Measurements from ENCODE around the gene CCZ1. TPM values are rescaled to one million over a fixed set of nuclear protein-coding genes. Genes with fewer than 3 reads are reported as not detected.
"Not testable (repeated sequence)": the region's sequence is repeated elsewhere in the genome, so short reads cannot be mapped to it uniquely, and the experiment has no call there.

CCZ1 gene

GRCh38 chr7:5963810-5964209 lies 65.3 kb downstream of the CCZ1 start:
- H2BK5ac ChIP-seq (ENCODE audit: low read length); H3K14ac ChIP-seq (ENCODE audit: low read length); H3K4me2 ChIP-seq (ENCODE audit: insufficient read depth, low read length, poor library complexity, severe bottlenecking); H3K27ac ChIP-seq (replicated peaks; ENCODE audit: low read length); H2BK15ac ChIP-seq (ENCODE audit: low read length); H2BK12ac ChIP-seq (ENCODE audit: low read length); H3K4me1 ChIP-seq (ENCODE audit: control insufficient read depth in 2 of 2, insufficient read depth in 1 of 2, low read depth in 1 of 2, low read length in 2 of 2); H3K9ac ChIP-seq (ENCODE audit: low read depth, low read length, poor library complexity); H3K9me3 ChIP-seq (replicated peaks in 1 of 2; ENCODE audit: control insufficient read depth in 2 of 2, insufficient read depth in 1 of 2, low read depth in 1 of 2, low read length in 2 of 2); H4K8ac ChIP-seq (ENCODE audit: low read depth, low read length); H2BK120ac ChIP-seq (ENCODE audit: low read depth, low read length); H3K23ac ChIP-seq (ENCODE audit: low read depth, low read length, poor library complexity); H2AFZ ChIP-seq (ENCODE audit: low read length); H3K79me1 ChIP-seq (ENCODE audit: low read depth, low read length); H3K27me3 ChIP-seq (ENCODE audit: control insufficient read depth in 3 of 3, insufficient read depth in 3 of 3, low read depth in 1 of 3, low read length in 3 of 3); H4K91ac ChIP-seq (ENCODE audit: low read depth, low read length, poor library complexity); H2AK5ac ChIP-seq (ENCODE audit: low read depth, low read length); H3K4ac ChIP-seq (ENCODE audit: low read length); H3K36me3 ChIP-seq (replicated peaks in 1 of 2; ENCODE audit: control insufficient read depth in 2 of 2, insufficient read depth in 2 of 2, low read length in 2 of 2); H3K18ac ChIP-seq (ENCODE audit: low read length); DNase-seq (ENCODE audit: low spot score); H3K4me3 ChIP-seq (ENCODE audit: low read length in 2 of 2): not testable (repeated sequence)
- WGBS, 2 donors (ENCODE audit: extremely low coverage in 2 of 2, insufficient read length in 2 of 2, insufficient replicate concordance in 1 of 2), result no CpG with 5 or more reads among the region's 7 CpGs

- H3K9ac ChIP-seq (ENCODE audit: low read depth, low read length, poor library complexity); H2BK5ac ChIP-seq (ENCODE audit: low read length); H3K4me3 ChIP-seq (ENCODE audit: low read length in 2 of 2); H2AK5ac ChIP-seq (ENCODE audit: low read depth, low read length); H3K18ac ChIP-seq (ENCODE audit: low read length); H3K14ac ChIP-seq (ENCODE audit: low read length); H3K27me3 ChIP-seq (ENCODE audit: control insufficient read depth in 3 of 3, insufficient read depth in 3 of 3, low read depth in 1 of 3, low read length in 3 of 3); H3K4me1 ChIP-seq (ENCODE audit: control insufficient read depth in 2 of 2, insufficient read depth in 1 of 2, low read depth in 1 of 2, low read length in 2 of 2); H2AFZ ChIP-seq (ENCODE audit: low read length); H3K27ac ChIP-seq (replicated peaks; ENCODE audit: low read length); H2BK120ac ChIP-seq (ENCODE audit: low read depth, low read length); DNase-seq (ENCODE audit: low spot score); H3K23ac ChIP-seq (ENCODE audit: low read depth, low read length, poor library complexity); H3K36me3 ChIP-seq (replicated peaks in 1 of 2; ENCODE audit: control insufficient read depth in 2 of 2, insufficient read depth in 2 of 2, low read length in 2 of 2); H2BK15ac ChIP-seq (ENCODE audit: low read length); H3K79me1 ChIP-seq (ENCODE audit: low read depth, low read length); H4K91ac ChIP-seq (ENCODE audit: low read depth, low read length, poor library complexity); H3K4ac ChIP-seq (ENCODE audit: low read length); H3K9me3 ChIP-seq (replicated peaks in 1 of 2; ENCODE audit: control insufficient read depth in 2 of 2, insufficient read depth in 1 of 2, low read depth in 1 of 2, low read length in 2 of 2); H4K8ac ChIP-seq (ENCODE audit: low read depth, low read length); H2BK12ac ChIP-seq (ENCODE audit: low read length): not testable (repeated sequence)
- H3K4me2 ChIP-seq (ENCODE audit: insufficient read depth, low read length, poor library complexity, severe bottlenecking), result peak within 1 kb of the TSS; percentile 18
- no CpG with 5 or more reads among the region's 43 CpGs for WGBS, 2 donors (ENCODE audit: extremely low coverage in 2 of 2, insufficient read length in 2 of 2, insufficient replicate concordance in 1 of 2)
These were observed 71.9 kb downstream of the CCZ1 start, which contains the start of gene RSPH10B for GRCh38 chr7:5970347-5970911. TSS of gene RSPH10B (minus strand) at chr7:5970689. CDS start at chr7:5967116, 3,573 bp downstream.

GRCh38 chr7:5973580-5973979 lies 75.0 kb downstream of the CCZ1 start:
- not testable (repeated sequence) for H3K4me2 ChIP-seq (ENCODE audit: insufficient read depth, low read length, poor library complexity, severe bottlenecking); H3K14ac ChIP-seq (ENCODE audit: low read length); H3K36me3 ChIP-seq (replicated peaks in 1 of 2; ENCODE audit: control insufficient read depth in 2 of 2, insufficient read depth in 2 of 2, low read length in 2 of 2); H3K18ac ChIP-seq (ENCODE audit: low read length); H3K79me1 ChIP-seq (ENCODE audit: low read depth, low read length); H2BK12ac ChIP-seq (ENCODE audit: low read length); H4K8ac ChIP-seq (ENCODE audit: low read depth, low read length); H2BK120ac ChIP-seq (ENCODE audit: low read depth, low read length); H3K4me3 ChIP-seq (ENCODE audit: low read length in 2 of 2); H3K27me3 ChIP-seq (ENCODE audit: control insufficient read depth in 3 of 3, insufficient read depth in 3 of 3, low read depth in 1 of 3, low read length in 3 of 3); H3K4me1 ChIP-seq (ENCODE audit: control insufficient read depth in 2 of 2, insufficient read depth in 1 of 2, low read depth in 1 of 2, low read length in 2 of 2); H3K9me3 ChIP-seq (replicated peaks in 1 of 2; ENCODE audit: control insufficient read depth in 2 of 2, insufficient read depth in 1 of 2, low read depth in 1 of 2, low read length in 2 of 2); H3K27ac ChIP-seq (replicated peaks; ENCODE audit: low read length); H4K91ac ChIP-seq (ENCODE audit: low read depth, low read length, poor library complexity); DNase-seq (ENCODE audit: low spot score); H2AK5ac ChIP-seq (ENCODE audit: low read depth, low read length); H3K4ac ChIP-seq (ENCODE audit: low read length); H2BK5ac ChIP-seq (ENCODE audit: low read length); H2AFZ ChIP-seq (ENCODE audit: low read length); H3K23ac ChIP-seq (ENCODE audit: low read depth, low read length, poor library complexity); H3K9ac ChIP-seq (ENCODE audit: low read depth, low read length, poor library complexity); H2BK15ac ChIP-seq (ENCODE audit: low read length)
- WGBS, 2 donors (ENCODE audit: extremely low coverage in 2 of 2, insufficient read length in 2 of 2, insufficient replicate concordance in 1 of 2), result no CpG with 5 or more reads among the region's 8 CpGs

Small RNA genes within 50 kb of the gene (small RNA-seq; reads per million reads assigned to genes)
- gene RN7SL556P (ENCODE audit: insufficient read depth), result not detected
